A549 (cell line): ENCODE measurements around the gene ATP8B4. TPM values are rescaled to one million over a fixed set of nuclear protein-coding genes. Genes with fewer than 3 reads are reported as not detected.

Source experiments
- ATAC-seq, 2 experiments: fragments of 200-7000 bp in 1 of 2; fragments of >200 bp in 1 of 2; cut with Nextera tagmentation in 1 of 2; cut with Tn5 transposase in 1 of 2; 3 replicates each; pipeline versions ENCODE4 v1.8.0 to v1.9.1; 2018 to 2020; ENCODE audit warnings: mild to moderate bottlenecking in 1 of 2, moderate library complexity in 1 of 2
- CTCF ChIA-PET: fragments of 300-600 bp; sonication (Branson Sonifier 250); formaldehyde crosslinking; extraction: SDS; loops from one replicate; lab custom pipeline; 2021; ENCODE audit warnings: antibody characterized with exemption, inconsistent platforms; lab: Yijun Ruan, JAX
- POLR2A ChIA-PET: fragments of 350-600 bp; formaldehyde crosslinking; extraction: SDS; loops from one replicate; lab custom pipeline; 2021; ENCODE audit warnings: antibody characterized with exemption, inconsistent platforms; lab: Yijun Ruan, JAX
- DNase-seq, 2 experiments: peaks; one replicate each; pipeline versions ENCODE4 v3.0.0 to v3.0.0-alpha.2; 2011 to 2016; ENCODE audit warnings: low read depth in 1 of 2, low spot score in 1 of 2
- FAIRE-seq: peaks from 2 replicates; lab custom pipeline; 2011; peaks lifted over from hg19 to GRCh38; lab: Jason Lieb, UNC
- H3K27ac ChIP-seq, 2 experiments: fragments of >200 bp; sonication (Bioruptor Twin); formaldehyde crosslinking; 3 replicates each; pipeline ENCODE4 v1.5.1; 2016 to 2017
- H3K4me1 ChIP-seq: fragments of >200 bp; sonication (Bioruptor Twin); formaldehyde crosslinking; 3 replicates; pipeline ENCODE4 v1.6.1; 2016
- H3K4me2 ChIP-seq: fragments of >200 bp; sonication (Bioruptor Twin); formaldehyde crosslinking; 3 replicates; pipeline ENCODE4 v1.6.1; 2016
- H3K4me3 ChIP-seq: fragments of >200 bp; sonication (Bioruptor Twin); formaldehyde crosslinking; 3 replicates; pipeline ENCODE4 v1.5.1; 2016
- H3K9me3 ChIP-seq: fragments of >200 bp; sonication (Bioruptor Twin); formaldehyde crosslinking; 3 replicates; pipeline ENCODE4 v1.6.1; 2016
- BHLHE40 ChIP-seq: IDR thresholded peaks from 2 replicates; pipeline ENCODE4 v1.6.1; 2012; ENCODE audit warnings: low read depth, low read length, inconsistent platforms
- CEBPB ChIP-seq, 2 experiments: fragments of >200 bp in 1 of 2; sonication (Bioruptor Twin) in 1 of 2; formaldehyde crosslinking in 1 of 2; IDR thresholded peaks; 2 replicates each; pipeline ENCODE4 v1.6.1; 2012 to 2016
- EHF ChIP-seq: fragments of 250-450 bp; sonication (Bioruptor Pico); IDR thresholded peaks from 2 replicates; pipeline ENCODE4 v1.5.0; 2020; ENCODE audit warnings: mild to moderate bottlenecking
- EHMT2 ChIP-seq: fragments of 200-600 bp; sonication (generic); IDR thresholded peaks from 2 replicates; pipeline ENCODE4 v1.6.1; 2016; ENCODE audit warnings: antibody characterized with exemption, low read depth, mild to moderate bottlenecking, moderate library complexity
- EP300 ChIP-seq, 2 experiments: fragments of >200 bp; sonication (Bioruptor Twin); formaldehyde crosslinking; IDR thresholded peaks; 2 replicates in 1 of 2; 3 replicates in 1 of 2; pipeline ENCODE4 v1.6.1; 2016 to 2017
- FOSB ChIP-seq: fragments of 250-450 bp; sonication (Bioruptor Pico); IDR thresholded peaks from 2 replicates; pipeline ENCODE4 v1.5.0; 2020; ENCODE audit warnings: mild to moderate bottlenecking, moderate library complexity
- KDM1A ChIP-seq: fragments of 200-600 bp; sonication (generic); IDR thresholded peaks from 2 replicates; pipeline ENCODE4 v1.6.1; 2016; ENCODE audit warnings: low read depth, mild to moderate bottlenecking
- MAFK ChIP-seq: fragments of 450-650 bp; IDR thresholded peaks from 2 replicates; pipeline ENCODE4 v1.6.1; 2014; ENCODE audit not compliant: partially characterized antibody
- MAZ ChIP-seq: fragments of 150-350 bp; IDR thresholded peaks from 2 replicates; pipeline ENCODE4 v1.6.1; 2014; ENCODE audit warnings: antibody characterized with exemption, low read depth, low read length, borderline replicate concordance
- MYC ChIP-seq: IDR thresholded peaks from 2 replicates; pipeline ENCODE4 v1.6.1; 2012; ENCODE audit warnings: mild to moderate bottlenecking, inconsistent platforms, low read length, improper control_type of control experiment, borderline replicate concordance
- NFE2L2 ChIP-seq: fragments of 150-350 bp; conservative IDR thresholded peaks from 2 replicates; pipeline ENCODE4 v1.6.1; 2014; ENCODE audit warnings: low read length
- PHF8 ChIP-seq: fragments of 200-600 bp; sonication (generic); IDR thresholded peaks from 2 replicates; pipeline ENCODE4 v1.6.1; 2016; ENCODE audit warnings: low read depth, mild to moderate bottlenecking, antibody characterized with exemption, moderate library complexity, borderline replicate concordance
- RAD21 ChIP-seq, 2 experiments: fragments of >200 bp in 1 of 2; sonication (Bioruptor Twin) in 1 of 2; formaldehyde crosslinking in 1 of 2; IDR thresholded peaks in 1 of 2; conservative IDR thresholded peaks in 1 of 2; 2 replicates in 1 of 2; 3 replicates in 1 of 2; pipeline ENCODE4 v1.6.1; 2012 to 2018; ENCODE audit warnings: inconsistent platforms in 1 of 2
- TP53 ChIP-seq: fragments of 250-450 bp; sonication (Bioruptor Pico); IDR thresholded peaks from 2 replicates; pipeline ENCODE4 v1.5.0; 2021; ENCODE audit warnings: mild to moderate bottlenecking, moderate library complexity
- ZC3H11A ChIP-seq: fragments of 450-650 bp; IDR thresholded peaks from 2 replicates; pipeline ENCODE4 v1.6.1; 2014; ENCODE audit warnings: antibody characterized with exemption, mild to moderate bottlenecking
- ZFP36 ChIP-seq: fragments of 450-650 bp; IDR thresholded peaks from 2 replicates; pipeline ENCODE4 v1.6.1; 2014; ENCODE audit warnings: borderline replicate concordance; ENCODE audit not compliant: partially characterized antibody
- ZNF302 ChIP-seq: fragments of 250-450 bp; sonication (Bioruptor Pico); IDR thresholded peaks from 2 replicates; pipeline ENCODE4 v1.9.0; 2021; ENCODE audit warnings: inconsistent platforms, mild to moderate bottlenecking, moderate library complexity
- ZSCAN20 ChIP-seq: fragments of 250-450 bp; sonication (Bioruptor Pico); IDR thresholded peaks from 2 replicates; pipeline ENCODE4 v1.8.0; 2022; ENCODE audit warnings: mild to moderate bottlenecking, moderate library complexity
- WGBS: methylation state at CpG from one replicate; pipeline ENCODE4 v1.1.6; 2017; ENCODE audit errors: missing lambda C conversion rate; 5-methylcytosine and 5-hydroxymethylcytosine counted together
- polyA plus RNA-seq, 4 experiments: library from polyadenylated mRNA; depleted of rRNA in 3 of 4; stranded (reverse); fragments of >200 nt; fragmentation: RNase III in 1 of 4; extraction: RNeasy Plus Mini Kit Qiagen cat#74134 plus additional on column Dnase treatment in 1 of 4; gene quantifications; 2 replicates in 3 of 4; 3 replicates in 1 of 4; pipeline ENCODE4 v1.2.3, GENCODE V29; 2011 to 2017
- TF ChIP-seq, protein P1 (sequence below): fragments of 450-650 bp; IDR thresholded peaks from 2 replicates; pipeline ENCODE4 v1.6.1; 2014; ENCODE audit warnings: antibody characterized with exemption
- TF ChIP-seq, protein P2 (sequence below): IDR thresholded peaks from 2 replicates; pipeline ENCODE4 v1.6.1; 2012
- TF ChIP-seq, protein P3 (sequence below): IDR thresholded peaks from 2 replicates; pipeline ENCODE4 v1.6.1; 2012; ENCODE audit warnings: low read depth, borderline replicate concordance
- TF ChIP-seq, protein P4 (sequence below): fragments of 200-600 bp; sonication (generic); IDR thresholded peaks from 2 replicates; pipeline ENCODE4 v1.6.1; 2016; ENCODE audit warnings: antibody characterized with exemption, mild to moderate bottlenecking, moderate library complexity

The ATP8B4 gene
- polyA plus RNA-seq, 2 of the 4 experiments (the other 2 are of a cell fraction) = 0.88 to 1.7 TPM

DNA sequence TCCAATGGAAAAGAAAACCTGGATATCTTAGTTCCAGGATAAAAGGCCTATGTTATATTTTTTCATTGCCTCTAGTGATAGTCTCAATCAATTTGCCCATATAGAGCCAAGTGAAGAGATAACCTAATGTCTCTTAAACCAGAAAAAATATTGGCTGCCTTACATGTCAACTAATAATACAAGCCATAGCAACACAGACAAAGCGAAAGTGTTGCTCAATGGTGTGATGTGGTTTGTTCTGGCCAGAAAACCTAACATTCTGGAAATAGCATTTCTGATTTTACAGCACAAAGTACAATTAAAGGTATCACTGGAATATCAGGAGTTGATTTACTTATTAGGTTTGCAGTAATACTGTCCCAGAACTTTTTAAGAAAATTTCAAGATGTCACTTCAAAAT, 101.5 kb downstream of the ATP8B4 start:
- Histone ChIP-seq H3K27ac (no peak overlapping the region), H3K4me1 (no peaks in the 10 kb centered on the region), H3K9me3 (no peaks in the 10 kb centered on the region), H3K4me3 (no peak overlapping the region), H3K4me2 (no peak overlapping the region)
- DNase-seq (no peak), FAIRE-seq (no peak), ATAC-seq (no peak)
- ChIA-PET CTCF (interaction anchor here (1.4 to 2.3 kb wide), 3 partner anchors 14 to 783 kb away, joined by 4 to 10 read pairs (median 5); no protein-coding TSS in a partner anchor), POLR2A (no interaction called here)
- WGBS = 52% methylated on average over 1 of the region's 1 CpG
- no peak for TF ChIP-seq EP300 (IDR thresholded peaks at IDR 0.05)
- TF ChIP-seq CEBPB (IDR thresholded peaks at IDR 0.05) = no peak
- no peak for TF ChIP-seq PHF8
- TF ChIP-seq RAD21 (conservative IDR thresholded peaks at IDR 0.05 in 1 of 2, IDR thresholded peaks at IDR 0.05 in 1 of 2) = no peak
- TF ChIP-seq, protein P1, sequence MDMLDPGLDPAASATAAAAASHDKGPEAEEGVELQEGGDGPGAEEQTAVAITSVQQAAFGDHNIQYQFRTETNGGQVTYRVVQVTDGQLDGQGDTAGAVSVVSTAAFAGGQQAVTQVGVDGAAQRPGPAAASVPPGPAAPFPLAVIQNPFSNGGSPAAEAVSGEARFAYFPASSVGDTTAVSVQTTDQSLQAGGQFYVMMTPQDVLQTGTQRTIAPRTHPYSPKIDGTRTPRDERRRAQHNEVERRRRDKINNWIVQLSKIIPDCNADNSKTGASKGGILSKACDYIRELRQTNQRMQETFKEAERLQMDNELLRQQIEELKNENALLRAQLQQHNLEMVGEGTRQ = no peak
- TF ChIP-seq FOSB (CRISPR knock-in tag) = no peak
- TF ChIP-seq, protein P2, sequence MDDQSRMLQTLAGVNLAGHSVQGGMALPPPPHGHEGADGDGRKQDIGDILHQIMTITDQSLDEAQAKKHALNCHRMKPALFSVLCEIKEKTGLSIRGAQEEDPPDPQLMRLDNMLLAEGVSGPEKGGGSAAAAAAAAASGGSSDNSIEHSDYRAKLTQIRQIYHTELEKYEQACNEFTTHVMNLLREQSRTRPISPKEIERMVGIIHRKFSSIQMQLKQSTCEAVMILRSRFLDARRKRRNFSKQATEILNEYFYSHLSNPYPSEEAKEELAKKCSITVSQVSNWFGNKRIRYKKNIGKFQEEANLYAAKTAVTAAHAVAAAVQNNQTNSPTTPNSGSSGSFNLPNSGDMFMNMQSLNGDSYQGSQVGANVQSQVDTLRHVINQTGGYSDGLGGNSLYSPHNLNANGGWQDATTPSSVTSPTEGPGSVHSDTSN = no peak
- no peak for TF ChIP-seq MYC
- TF ChIP-seq TP53 (CRISPR knock-in tag) = no peak
- TF ChIP-seq NFE2L2 = no peak
- TF ChIP-seq ZSCAN20 (CRISPR knock-in tag) = no peak
- no peak for TF ChIP-seq ZC3H11A
- TF ChIP-seq BHLHE40 = no peak
- no peak for TF ChIP-seq ZNF302 (CRISPR knock-in tag)
- TF ChIP-seq EHMT2 = no peak
- TF ChIP-seq, protein P3, sequence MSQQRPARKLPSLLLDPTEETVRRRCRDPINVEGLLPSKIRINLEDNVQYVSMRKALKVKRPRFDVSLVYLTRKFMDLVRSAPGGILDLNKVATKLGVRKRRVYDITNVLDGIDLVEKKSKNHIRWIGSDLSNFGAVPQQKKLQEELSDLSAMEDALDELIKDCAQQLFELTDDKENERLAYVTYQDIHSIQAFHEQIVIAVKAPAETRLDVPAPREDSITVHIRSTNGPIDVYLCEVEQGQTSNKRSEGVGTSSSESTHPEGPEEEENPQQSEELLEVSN = no peak

DNA sequence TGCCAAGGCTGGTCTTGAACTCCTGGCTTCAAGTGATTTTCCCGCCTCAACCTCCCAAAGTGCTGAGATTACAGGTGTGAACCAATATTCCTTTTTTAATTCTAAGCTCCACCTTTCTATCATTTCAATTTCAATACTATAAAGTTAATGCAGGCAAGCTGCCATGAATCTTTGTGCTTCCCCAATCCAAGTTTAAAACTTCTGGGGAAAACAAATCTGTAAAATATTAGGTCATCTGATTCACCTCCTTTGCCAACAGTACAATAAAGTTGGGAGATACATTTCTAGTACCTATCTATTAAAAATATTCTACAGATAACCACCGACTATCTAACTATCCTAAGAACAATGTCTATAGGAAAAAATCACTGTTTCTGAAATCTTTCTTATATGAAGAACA, 102.1 kb downstream of the ATP8B4 start:
- ChIA-PET POLR2A (no interaction called here), CTCF (interaction anchor here (1.4 to 2.3 kb wide), 4 partner anchors 13 to 782 kb away, joined by 3 to 10 read pairs (median 4); no protein-coding TSS in a partner anchor)
- WGBS = 40% methylated on average over 2 of the region's 2 CpGs
- Histone ChIP-seq H3K9me3 (no peaks in the 10 kb centered on the region), H3K4me1 (no peaks in the 10 kb centered on the region), H3K4me3 (no peak overlapping the region), H3K4me2 (no peak overlapping the region), H3K27ac (no peak overlapping the region)
- no peak for FAIRE-seq
- no peak for ATAC-seq
- TF ChIP-seq EP300 (IDR thresholded peaks at IDR 0.05) (no peak), EHF (CRISPR knock-in tag) (no peak), MAZ (no peak)
- DNase-seq = no peak

DNA sequence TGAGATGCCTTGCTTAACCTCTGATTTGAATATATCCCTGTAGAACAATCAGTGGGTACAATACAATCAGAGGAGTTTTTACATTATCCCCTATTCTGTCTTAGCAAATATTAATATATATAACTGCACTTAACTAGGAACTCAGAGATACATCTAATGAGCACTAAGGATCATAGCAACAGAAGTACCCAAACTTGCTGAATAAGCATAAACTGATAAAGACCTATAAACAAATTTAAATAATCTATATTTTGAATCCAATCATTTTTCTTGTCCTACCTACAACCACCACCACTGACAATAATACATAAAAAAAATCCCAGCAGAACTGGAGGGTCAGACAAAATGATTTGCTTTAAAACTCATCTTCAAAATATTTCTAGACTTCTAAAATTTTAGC, 106.2 kb downstream of the ATP8B4 start:
- Histone ChIP-seq H3K4me1 (no peaks in the 10 kb centered on the region), H3K4me2 (no peak overlapping the region), H3K27ac (no peak overlapping the region), H3K4me3 (no peak overlapping the region), H3K9me3 (no peaks in the 10 kb centered on the region)
- CTCF ChIA-PET = no interaction called here
- no peak for DNase-seq
- no peak for FAIRE-seq
- POLR2A ChIA-PET = no interaction called here
- ATAC-seq = no peak
- TF ChIP-seq BHLHE40 (no peak), ZFP36 (no peak), MAFK (peak; percentile 95), KDM1A (no peak)
- TF ChIP-seq, protein P4, sequence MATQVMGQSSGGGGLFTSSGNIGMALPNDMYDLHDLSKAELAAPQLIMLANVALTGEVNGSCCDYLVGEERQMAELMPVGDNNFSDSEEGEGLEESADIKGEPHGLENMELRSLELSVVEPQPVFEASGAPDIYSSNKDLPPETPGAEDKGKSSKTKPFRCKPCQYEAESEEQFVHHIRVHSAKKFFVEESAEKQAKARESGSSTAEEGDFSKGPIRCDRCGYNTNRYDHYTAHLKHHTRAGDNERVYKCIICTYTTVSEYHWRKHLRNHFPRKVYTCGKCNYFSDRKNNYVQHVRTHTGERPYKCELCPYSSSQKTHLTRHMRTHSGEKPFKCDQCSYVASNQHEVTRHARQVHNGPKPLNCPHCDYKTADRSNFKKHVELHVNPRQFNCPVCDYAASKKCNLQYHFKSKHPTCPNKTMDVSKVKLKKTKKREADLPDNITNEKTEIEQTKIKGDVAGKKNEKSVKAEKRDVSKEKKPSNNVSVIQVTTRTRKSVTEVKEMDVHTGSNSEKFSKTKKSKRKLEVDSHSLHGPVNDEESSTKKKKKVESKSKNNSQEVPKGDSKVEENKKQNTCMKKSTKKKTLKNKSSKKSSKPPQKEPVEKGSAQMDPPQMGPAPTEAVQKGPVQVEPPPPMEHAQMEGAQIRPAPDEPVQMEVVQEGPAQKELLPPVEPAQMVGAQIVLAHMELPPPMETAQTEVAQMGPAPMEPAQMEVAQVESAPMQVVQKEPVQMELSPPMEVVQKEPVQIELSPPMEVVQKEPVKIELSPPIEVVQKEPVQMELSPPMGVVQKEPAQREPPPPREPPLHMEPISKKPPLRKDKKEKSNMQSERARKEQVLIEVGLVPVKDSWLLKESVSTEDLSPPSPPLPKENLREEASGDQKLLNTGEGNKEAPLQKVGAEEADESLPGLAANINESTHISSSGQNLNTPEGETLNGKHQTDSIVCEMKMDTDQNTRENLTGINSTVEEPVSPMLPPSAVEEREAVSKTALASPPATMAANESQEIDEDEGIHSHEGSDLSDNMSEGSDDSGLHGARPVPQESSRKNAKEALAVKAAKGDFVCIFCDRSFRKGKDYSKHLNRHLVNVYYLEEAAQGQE = no peak
- TF ChIP-seq, protein P1 = no peak
